ENCODE data around the gene P3H2. TPM values are rescaled to one million over a fixed set of nuclear protein-coding genes. Genes with fewer than 3 reads are reported as not detected.

The P3H2 gene
- polyA plus RNA-seq, 1 experiment = 32.6 TPM

DNA sequence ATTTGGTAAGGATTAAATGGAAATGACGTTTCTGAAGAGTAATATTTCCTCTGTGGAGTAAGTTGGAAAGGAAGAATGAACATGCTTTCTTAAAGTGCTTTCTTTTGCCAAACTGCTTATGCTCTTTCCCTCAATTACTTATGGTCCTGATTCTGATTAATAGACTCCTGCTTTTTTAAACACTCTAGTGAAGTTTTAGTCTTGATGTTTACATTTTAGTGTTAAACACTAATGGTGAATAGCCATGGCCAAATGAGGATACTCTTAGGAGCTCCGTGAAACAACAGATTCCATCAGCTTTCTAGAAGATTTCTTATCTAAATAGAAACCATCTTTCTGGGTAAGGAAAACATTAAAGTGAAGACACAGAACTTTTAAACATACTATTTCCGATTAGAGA lies 117.6 kb downstream of the P3H2 start:
- H3K27ac ChIP-seq (ENCODE audit: low read depth, low read length) = no peak overlapping the region
- POLR2A ChIA-PET = interaction anchor here (1.2 kb wide), 1 partner anchor 583 kb away, joined by 8 read pairs; no protein-coding TSS in a partner anchor
- no peak overlapping the region for H3K4me3 ChIP-seq (ENCODE audit: low read depth, low read length)

DNA sequence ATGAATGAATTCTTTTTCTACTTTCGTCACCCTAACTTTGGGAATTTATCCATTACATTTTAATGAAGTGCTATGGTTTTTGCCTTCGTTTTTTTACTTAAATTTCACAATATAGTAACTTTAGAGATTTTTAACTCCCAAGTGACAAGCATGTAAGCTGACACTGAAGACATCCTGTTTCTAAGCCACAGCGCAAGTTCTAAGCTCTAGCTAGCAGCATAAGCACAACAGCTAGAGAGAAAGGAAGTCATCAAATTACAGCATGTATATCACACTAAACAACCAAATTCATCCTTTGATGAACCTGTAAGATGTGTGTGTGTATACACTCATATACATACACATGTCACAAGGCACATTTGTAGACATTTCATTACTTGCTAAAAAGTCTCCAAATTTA lies 119.3 kb downstream of the P3H2 start:
- no peaks in the 10 kb centered on the region for H3K9me3 ChIP-seq (ENCODE audit: control insufficient read depth, insufficient read depth, low read length)
- DNase-seq (ENCODE audit: low read depth, low spot score) = no peak
- ChIA-PET CTCF (interaction anchor here (0.6 to 1.7 kb wide), 4 partner anchors 11 to 513 kb away, joined by 3 to 5 read pairs (median 3); partner anchors contain the start of genes CLDN1 and IL1RAP), POLR2A (no interaction called here)
- no peak overlapping the region for H3K27ac ChIP-seq (ENCODE audit: low read depth, low read length)
- TF ChIP-seq, protein P1, sequence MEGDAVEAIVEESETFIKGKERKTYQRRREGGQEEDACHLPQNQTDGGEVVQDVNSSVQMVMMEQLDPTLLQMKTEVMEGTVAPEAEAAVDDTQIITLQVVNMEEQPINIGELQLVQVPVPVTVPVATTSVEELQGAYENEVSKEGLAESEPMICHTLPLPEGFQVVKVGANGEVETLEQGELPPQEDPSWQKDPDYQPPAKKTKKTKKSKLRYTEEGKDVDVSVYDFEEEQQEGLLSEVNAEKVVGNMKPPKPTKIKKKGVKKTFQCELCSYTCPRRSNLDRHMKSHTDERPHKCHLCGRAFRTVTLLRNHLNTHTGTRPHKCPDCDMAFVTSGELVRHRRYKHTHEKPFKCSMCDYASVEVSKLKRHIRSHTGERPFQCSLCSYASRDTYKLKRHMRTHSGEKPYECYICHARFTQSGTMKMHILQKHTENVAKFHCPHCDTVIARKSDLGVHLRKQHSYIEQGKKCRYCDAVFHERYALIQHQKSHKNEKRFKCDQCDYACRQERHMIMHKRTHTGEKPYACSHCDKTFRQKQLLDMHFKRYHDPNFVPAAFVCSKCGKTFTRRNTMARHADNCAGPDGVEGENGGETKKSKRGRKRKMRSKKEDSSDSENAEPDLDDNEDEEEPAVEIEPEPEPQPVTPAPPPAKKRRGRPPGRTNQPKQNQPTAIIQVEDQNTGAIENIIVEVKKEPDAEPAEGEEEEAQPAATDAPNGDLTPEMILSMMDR (IDR thresholded peaks at IDR 0.05; ENCODE audit: low read depth, low read length) = no peak
- no peak overlapping the region for H3K4me3 ChIP-seq (ENCODE audit: low read depth, low read length)
- H3K27me3 ChIP-seq (ENCODE audit: control insufficient read depth, insufficient read depth, low read length) = no peaks in the 10 kb centered on the region

More for the DNA sequence above, 117.6 kb downstream of the P3H2 start:
- no peak for DNase-seq (ENCODE audit: low read depth, low spot score)
- H3K27me3 ChIP-seq (ENCODE audit: control insufficient read depth, insufficient read depth, low read length) = no peaks in the 10 kb centered on the region
- H3K9me3 ChIP-seq (ENCODE audit: control insufficient read depth, insufficient read depth, low read length) = no peaks in the 10 kb centered on the region
- TF ChIP-seq, protein P1 (IDR thresholded peaks at IDR 0.05; ENCODE audit: low read depth, low read length) = no peak
- CTCF ChIA-PET = interaction anchor here (1.7 kb wide), 1 partner anchor 118 kb away, joined by 7 read pairs; the partner anchor contains the start of gene P3H2

DNA sequence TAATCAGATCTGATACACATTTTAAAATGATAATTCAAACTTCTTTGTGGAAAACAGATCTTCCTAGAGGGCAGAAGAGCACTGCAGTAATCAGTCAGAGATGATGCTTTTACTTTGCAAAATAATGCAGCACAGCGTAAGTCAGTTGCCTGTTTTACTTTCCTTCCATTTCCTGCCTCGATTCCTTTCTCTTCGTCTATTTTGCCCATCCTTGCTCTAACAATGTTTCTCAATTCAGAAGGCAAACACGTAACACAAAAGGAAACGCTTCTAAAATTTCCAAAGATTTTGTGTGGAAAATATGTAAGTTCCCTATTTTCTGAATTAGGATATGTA lies 119.9 kb downstream of the P3H2 start:
- no peak overlapping the region for H3K27ac ChIP-seq (ENCODE audit: low read depth, low read length)
- no peak for DNase-seq (ENCODE audit: low read depth, low spot score)
- H3K9me3 ChIP-seq (ENCODE audit: control insufficient read depth, insufficient read depth, low read length) = no peaks in the 10 kb centered on the region
- TF ChIP-seq, protein P1 (IDR thresholded peaks at IDR 0.05; ENCODE audit: low read depth, low read length) = no peak
- H3K4me3 ChIP-seq (ENCODE audit: low read depth, low read length) = no peak overlapping the region
- POLR2A ChIA-PET = no interaction called here
- CTCF ChIA-PET = interaction anchor here (0.7 to 1.7 kb wide), 4 partner anchors 11 to 322 kb away, joined by 3 to 5 read pairs (median 3); partner anchors contain the start of gene CLDN1
- H3K27me3 ChIP-seq (ENCODE audit: control insufficient read depth, insufficient read depth, low read length) = no peaks in the 10 kb centered on the region

DNA sequence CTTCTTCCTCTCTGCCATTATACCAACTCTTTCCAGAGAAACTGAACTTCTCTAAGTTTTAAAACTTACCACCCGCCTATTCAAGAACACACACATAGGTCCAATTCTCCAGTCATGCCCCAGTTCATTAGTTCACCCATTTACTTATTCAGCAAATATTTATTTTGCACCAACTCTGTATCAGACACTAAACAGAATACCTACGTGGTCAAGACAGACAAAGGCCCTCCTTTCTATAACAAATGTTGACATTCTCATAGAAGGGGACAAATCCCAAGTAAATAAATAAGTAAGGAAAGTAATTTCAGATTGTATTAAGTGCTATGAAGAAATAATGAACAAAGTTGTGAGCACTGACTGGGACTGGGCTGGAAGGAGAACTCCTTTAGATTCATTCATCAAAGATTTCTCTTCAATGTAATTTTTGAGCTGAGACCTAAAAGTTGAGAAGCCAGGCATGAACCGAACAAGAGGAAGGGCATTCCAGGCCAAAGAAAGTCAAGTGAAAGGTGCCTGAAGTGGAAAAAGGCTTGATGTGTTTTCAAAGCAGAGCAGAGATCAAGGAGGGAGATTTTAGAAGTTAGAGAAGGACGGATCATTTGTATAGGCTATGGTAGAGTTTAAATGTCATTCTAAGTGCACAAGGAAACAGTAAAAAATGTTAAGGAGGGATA lies 120.4 kb downstream of the P3H2 start:
- Histone ChIP-seq H3K4me3 (ENCODE audit: low read depth, low read length) (no peak overlapping the region), H3K27me3 (ENCODE audit: control insufficient read depth, insufficient read depth, low read length) (no peaks in the 10 kb centered on the region), H3K27ac (ENCODE audit: low read depth, low read length) (no peak overlapping the region), H3K9me3 (ENCODE audit: control insufficient read depth, insufficient read depth, low read length) (no peaks in the 10 kb centered on the region)
- TF ChIP-seq, protein P1 (IDR thresholded peaks at IDR 0.05; ENCODE audit: low read depth, low read length) = no peak
- POLR2A ChIA-PET = no interaction called here
- CTCF ChIA-PET = interaction anchor here (0.7 to 1.7 kb wide), 3 partner anchors 32 to 39 kb away, joined by 3 to 5 read pairs (median 3); no protein-coding TSS in a partner anchor
- no peak for DNase-seq (ENCODE audit: low read depth, low spot score)

DNA sequence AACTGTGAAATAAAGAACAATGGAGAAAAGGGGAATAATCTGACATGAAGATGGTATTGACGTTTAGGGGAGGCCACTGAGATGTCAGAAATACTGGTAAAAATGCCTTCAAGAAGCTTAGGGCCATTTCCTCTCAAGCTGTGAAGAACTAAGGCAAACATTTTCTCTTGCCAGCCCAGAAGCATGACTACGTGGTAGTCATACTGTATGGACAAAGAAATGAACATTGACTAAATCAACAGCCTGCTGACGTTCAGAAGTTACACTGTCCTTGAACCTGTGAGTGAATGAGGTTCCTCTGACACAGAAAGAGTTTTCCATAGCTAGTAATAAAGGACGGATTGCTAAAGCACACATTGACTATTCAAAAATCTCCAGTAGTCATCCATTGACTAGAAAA lies 121.0 kb downstream of the P3H2 start:
- Histone ChIP-seq H3K27ac (ENCODE audit: low read depth, low read length) (no peak overlapping the region), H3K4me3 (ENCODE audit: low read depth, low read length) (no peak overlapping the region), H3K9me3 (ENCODE audit: control insufficient read depth, insufficient read depth, low read length) (no peaks in the 10 kb centered on the region), H3K27me3 (ENCODE audit: control insufficient read depth, insufficient read depth, low read length) (no peaks in the 10 kb centered on the region)
- POLR2A ChIA-PET = no interaction called here
- TF ChIP-seq, protein P1 (IDR thresholded peaks at IDR 0.05; ENCODE audit: low read depth, low read length) = no peak
- DNase-seq (ENCODE audit: low read depth, low spot score) = no peak
- CTCF ChIA-PET = interaction anchor here (0.7 kb wide), 1 partner anchor 32 kb away, joined by 3 read pairs; no protein-coding TSS in a partner anchor

Measured in AG04450 (cell line).